Gastroesophageal sphincter (tissue), 4 donors: ENCODE results near the gene SF3A2. TPM values are rescaled to one million over a fixed set of nuclear protein-coding genes. Genes with fewer than 3 reads are reported as not detected.

ENCODE experiments used
- ATAC-seq: fragments of 150-250 bp; one replicate; pipeline ENCODE4 v1.9.1; 2016; ENCODE audit warnings: mild to moderate bottlenecking, moderate library complexity
- H3K27ac ChIP-seq, 4 donors: fragments of 200-600 bp; sonication (generic) in 3 of 4; 1 replicate in 3 of 4; 2 replicates in 1 of 4; pipeline ENCODE4 v1.5.1; 2016 to 2019
- H3K27me3 ChIP-seq: fragments of 200-600 bp; sonication (generic); one replicate; pipeline ENCODE4 v1.5.1; 2019
- H3K36me3 ChIP-seq, 2 donors: fragments of 200-600 bp; sonication (generic); one replicate each; pipeline ENCODE4 v1.5.1; 2019; ENCODE audit warnings: control low read depth in 1 of 2
- H3K4me1 ChIP-seq, 3 donors: fragments of 200-600 bp; sonication (generic); 1 replicate in 2 of 3; 2 replicates in 1 of 3; pipeline ENCODE4 v1.5.1; 2016 to 2019; ENCODE audit warnings: control low read depth in 2 of 3
- H3K4me3 ChIP-seq, 2 donors: fragments of 200-600 bp; sonication (generic); one replicate each; pipeline ENCODE4 v1.5.1; 2019; ENCODE audit warnings: mild to moderate bottlenecking in 1 of 2, moderate library complexity in 1 of 2
- H3K9me3 ChIP-seq, 3 donors: fragments of 200-600 bp; sonication (generic); one replicate each; pipeline ENCODE4 v1.5.1; 2017 to 2019; ENCODE audit warnings: control low read depth in 2 of 3
- EP300 ChIP-seq: sonication (generic); formaldehyde crosslinking; IDR thresholded peaks from one replicate; pipeline ENCODE4 v1.6.1; 2017; ENCODE audit warnings: antibody characterized with exemption, mild to moderate bottlenecking
- POLR2A ChIP-seq, 2 donors: fragments of 450-650 bp; IDR thresholded peaks; one replicate each; pipeline ENCODE4 v1.6.1; 2017; ENCODE audit warnings: antibody characterized with exemption in 2 of 2, mild to moderate bottlenecking in 2 of 2, moderate library complexity in 1 of 2
- POLR2AphosphoS5 ChIP-seq: sonication (generic); formaldehyde crosslinking; IDR thresholded peaks from one replicate; pipeline ENCODE4 v1.6.1; 2017; ENCODE audit warnings: antibody characterized with exemption
- WGBS, 2 donors: methylation state at CpG; one replicate each; pipeline ENCODE4 v1.1.5; 2018; ENCODE audit warnings: low coverage in 1 of 2; 5-methylcytosine and 5-hydroxymethylcytosine counted together
- total RNA-seq, 4 donors: library from RNA; depleted of rRNA; stranded (reverse); fragments of >200 nt; gene quantifications; one replicate each; pipeline ENCODE4 v1.1.0, GENCODE V29; 2016
- TF ChIP-seq, protein P1 (sequence below), 4 experiments: fragments of 200-600 bp in 2 of 4; fragments of 450-650 bp in 2 of 4; sonication (generic) in 1 of 4; IDR thresholded peaks; one replicate each; pipeline ENCODE4 v1.5.1; 2017 to 2019; ENCODE audit warnings: antibody characterized with exemption in 4 of 4, mild to moderate bottlenecking in 2 of 4, moderate library complexity in 2 of 4

The SF3A2 gene
- total RNA-seq, 4 donors from 2014 or later = 27.5 to 40.3 (median 37.4) TPM

DNA sequence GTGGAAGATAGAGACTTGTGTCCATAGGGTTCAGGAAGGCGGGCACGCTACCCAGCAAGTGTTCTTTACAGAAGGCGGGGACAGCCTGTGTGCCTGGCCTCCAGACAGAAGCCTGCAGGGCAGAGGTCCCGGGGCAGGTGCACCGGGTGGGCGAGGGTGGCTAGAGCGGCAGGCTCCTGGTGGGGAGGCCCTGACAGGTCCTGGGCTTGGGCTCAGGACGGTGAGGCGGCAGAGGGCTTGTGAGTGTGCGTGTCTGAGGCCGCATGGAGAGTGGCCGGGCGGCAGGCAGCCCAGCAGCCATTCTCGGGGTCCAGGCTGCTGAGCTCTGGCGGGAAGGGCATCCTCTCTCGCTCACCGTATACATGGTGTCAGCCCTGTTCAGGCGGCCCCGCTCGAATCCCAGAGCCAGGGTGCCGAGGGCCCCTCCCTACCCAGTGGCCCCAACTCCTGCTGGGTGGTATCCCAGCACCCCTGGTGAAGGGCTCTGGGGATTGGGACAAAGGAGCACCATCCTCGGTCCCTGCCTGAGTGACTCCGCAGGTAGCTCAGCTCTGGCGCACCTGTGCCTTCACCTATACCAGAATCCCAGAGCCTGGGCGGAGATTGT lies 9.5 kb downstream of the SF3A2 start:
- H3K9me3 ChIP-seq = no peaks in the 10 kb centered on the region
- H3K27ac ChIP-seq = no peak overlapping the region
- TF ChIP-seq POLR2A (IDR thresholded peaks at IDR 0.05) (no peak), POLR2AphosphoS5 (no peak), EP300 (no peak)
- TF ChIP-seq, protein P1, sequence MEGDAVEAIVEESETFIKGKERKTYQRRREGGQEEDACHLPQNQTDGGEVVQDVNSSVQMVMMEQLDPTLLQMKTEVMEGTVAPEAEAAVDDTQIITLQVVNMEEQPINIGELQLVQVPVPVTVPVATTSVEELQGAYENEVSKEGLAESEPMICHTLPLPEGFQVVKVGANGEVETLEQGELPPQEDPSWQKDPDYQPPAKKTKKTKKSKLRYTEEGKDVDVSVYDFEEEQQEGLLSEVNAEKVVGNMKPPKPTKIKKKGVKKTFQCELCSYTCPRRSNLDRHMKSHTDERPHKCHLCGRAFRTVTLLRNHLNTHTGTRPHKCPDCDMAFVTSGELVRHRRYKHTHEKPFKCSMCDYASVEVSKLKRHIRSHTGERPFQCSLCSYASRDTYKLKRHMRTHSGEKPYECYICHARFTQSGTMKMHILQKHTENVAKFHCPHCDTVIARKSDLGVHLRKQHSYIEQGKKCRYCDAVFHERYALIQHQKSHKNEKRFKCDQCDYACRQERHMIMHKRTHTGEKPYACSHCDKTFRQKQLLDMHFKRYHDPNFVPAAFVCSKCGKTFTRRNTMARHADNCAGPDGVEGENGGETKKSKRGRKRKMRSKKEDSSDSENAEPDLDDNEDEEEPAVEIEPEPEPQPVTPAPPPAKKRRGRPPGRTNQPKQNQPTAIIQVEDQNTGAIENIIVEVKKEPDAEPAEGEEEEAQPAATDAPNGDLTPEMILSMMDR (IDR thresholded peaks at IDR 0.05) = no peak
- H3K36me3 ChIP-seq = peaks cover 0 to 68% of the 10 kb centered on the region in 2 donors
- H3K4me1 ChIP-seq = peaks cover 0 to 62% (median 20%) of the 10 kb centered on the region in 3 donors
- no peak for ATAC-seq
- peaks cover 20% of the 10 kb centered on the region for H3K27me3 ChIP-seq
- no peak overlapping the region for H3K4me3 ChIP-seq
- 90 to 100% methylated on average over 1 to 2 of the region's 25 CpGs for WGBS, 2 donors

DNA sequence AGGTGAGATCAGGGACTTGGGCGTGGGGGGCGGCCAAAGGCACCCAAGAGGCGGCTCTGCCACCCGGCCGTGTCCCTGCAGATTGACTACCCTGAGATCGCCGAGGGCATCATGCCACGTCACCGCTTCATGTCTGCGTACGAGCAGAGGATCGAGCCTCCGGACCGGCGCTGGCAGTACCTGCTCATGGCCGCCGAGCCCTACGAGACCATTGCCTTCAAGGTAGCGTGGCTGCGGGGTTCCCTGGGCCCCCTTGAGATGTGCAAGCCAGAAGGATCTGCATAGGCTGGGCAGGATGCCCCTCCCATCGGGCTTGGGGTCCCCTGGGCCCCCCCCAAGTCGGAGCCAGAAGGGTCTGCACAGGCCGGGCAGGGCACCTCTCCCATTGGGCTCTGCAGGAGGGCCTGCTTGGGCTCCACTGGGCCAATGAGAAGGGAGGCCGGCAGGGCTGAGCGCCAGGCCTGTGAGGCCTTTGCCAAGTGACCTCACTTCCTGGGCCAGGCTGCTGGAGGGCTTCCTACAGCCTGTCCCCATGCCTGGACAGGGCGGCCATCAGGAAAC lies 10.3 kb downstream of the SF3A2 start:
- Histone ChIP-seq H3K4me3 (no peak overlapping the region), H3K27ac (no peak overlapping the region), H3K9me3 (no peaks in the 10 kb centered on the region), H3K36me3 (peaks cover 0 to 68% of the 10 kb centered on the region in 2 donors), H3K4me1 (peaks cover 0 to 62% (median 20%) of the 10 kb centered on the region in 3 donors), H3K27me3 (peaks cover 28% of the 10 kb centered on the region)
- TF ChIP-seq POLR2AphosphoS5 = no peak
- no peak for TF ChIP-seq POLR2A (IDR thresholded peaks at IDR 0.05)
- no peak for TF ChIP-seq EP300
- TF ChIP-seq, protein P1 (IDR thresholded peaks at IDR 0.05) = no peak
- ATAC-seq = no peak
- WGBS, 2 donors = no CpG with 5 or more reads among the region's 26 CpGs

DNA sequence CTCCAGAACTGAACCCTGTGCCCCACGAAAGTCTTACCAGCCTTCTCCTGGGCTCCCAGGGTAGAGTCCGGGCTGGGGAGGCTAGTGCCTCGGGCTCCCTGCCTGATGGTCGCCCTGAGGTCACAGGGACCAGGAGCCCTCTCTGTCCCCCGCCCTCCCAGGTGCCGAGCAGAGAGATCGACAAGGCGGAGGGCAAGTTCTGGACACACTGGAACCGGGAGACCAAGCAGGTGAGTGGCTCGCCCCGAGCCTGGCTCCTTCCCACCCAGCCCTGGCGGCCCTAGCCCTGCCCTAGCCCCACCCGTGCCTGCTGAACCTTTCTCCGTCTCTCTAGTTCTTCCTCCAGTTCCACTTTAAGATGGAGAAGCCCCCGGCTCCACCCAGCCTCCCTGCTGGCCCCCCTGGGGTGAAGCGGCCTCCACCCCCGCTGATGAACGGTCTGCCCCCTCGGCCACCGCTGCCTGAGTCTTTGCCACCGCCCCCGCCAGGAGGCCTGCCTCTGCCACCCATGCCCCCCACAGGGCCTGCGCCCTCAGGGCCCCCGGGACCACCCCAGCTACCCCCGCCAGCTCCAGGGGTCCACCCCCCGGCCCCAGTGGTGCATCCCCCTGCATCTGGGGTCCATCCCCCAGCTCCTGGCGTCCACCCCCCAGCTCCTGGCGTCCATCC lies 10.9 kb downstream of the SF3A2 start:
- Histone ChIP-seq H3K4me3 (no peak overlapping the region), H3K4me1 (peaks cover 0 to 62% (median 23%) of the 10 kb centered on the region in 3 donors), H3K27me3 (peaks cover 35% of the 10 kb centered on the region), H3K27ac (no peak overlapping the region), H3K36me3 (peaks cover 0 to 68% of the 10 kb centered on the region in 2 donors), H3K9me3 (no peaks in the 10 kb centered on the region)
- TF ChIP-seq POLR2AphosphoS5 = no peak
- no peak for TF ChIP-seq EP300
- TF ChIP-seq, protein P1 (IDR thresholded peaks at IDR 0.05) = no peak
- TF ChIP-seq POLR2A (IDR thresholded peaks at IDR 0.05) = no peak
- no CpG with 5 or more reads among the region's 28 CpGs for WGBS, 2 donors
- ATAC-seq = no peak

DNA sequence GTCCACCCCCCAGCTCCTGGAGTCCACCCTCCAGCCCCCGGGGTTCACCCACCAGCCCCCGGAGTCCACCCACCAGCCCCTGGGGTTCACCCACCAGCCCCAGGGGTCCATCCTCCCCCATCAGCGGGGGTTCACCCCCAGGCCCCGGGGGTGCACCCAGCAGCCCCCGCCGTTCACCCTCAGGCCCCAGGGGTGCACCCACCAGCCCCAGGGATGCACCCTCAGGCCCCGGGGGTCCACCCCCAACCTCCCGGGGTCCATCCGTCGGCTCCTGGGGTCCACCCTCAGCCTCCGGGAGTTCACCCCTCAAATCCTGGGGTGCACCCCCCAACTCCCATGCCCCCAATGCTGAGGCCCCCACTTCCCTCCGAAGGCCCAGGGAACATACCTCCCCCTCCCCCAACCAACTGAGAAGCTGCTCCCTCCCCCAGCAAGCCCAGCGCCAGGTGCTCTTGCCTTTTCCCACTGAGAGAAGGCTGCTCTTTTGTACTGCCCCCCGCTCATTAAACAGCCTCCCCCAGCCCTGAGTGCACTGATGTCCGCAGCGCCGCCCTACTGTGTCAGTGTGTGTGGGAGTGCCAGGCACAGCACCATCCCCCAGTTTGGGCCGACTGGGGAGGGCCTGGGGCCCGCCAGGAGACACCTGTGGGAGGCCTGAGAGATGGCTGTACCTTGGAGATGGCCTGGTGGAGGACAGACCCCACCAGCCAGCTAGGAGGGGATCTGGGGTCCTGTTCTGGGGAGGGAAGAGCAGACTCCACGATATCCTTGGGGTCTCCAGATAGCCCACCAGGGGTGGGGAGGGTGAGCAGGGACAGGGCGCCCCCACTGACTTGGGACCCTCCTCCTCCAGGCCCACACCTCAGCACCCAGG lies 11.7 kb downstream of the SF3A2 start:
- H3K4me3 ChIP-seq = no peak overlapping the region
- peaks cover 0 to 64% of the 10 kb centered on the region in 2 donors for H3K36me3 ChIP-seq
- peaks cover 43% of the 10 kb centered on the region for H3K27me3 ChIP-seq
- TF ChIP-seq, protein P1 (IDR thresholded peaks at IDR 0.05) = no peak
- TF ChIP-seq EP300 = no peak
- no peak for TF ChIP-seq POLR2A (IDR thresholded peaks at IDR 0.05)
- TF ChIP-seq POLR2AphosphoS5 = no peak
- no CpG with 5 or more reads among the region's 21 CpGs for WGBS, 2 donors
- no peaks in the 10 kb centered on the region for H3K9me3 ChIP-seq
- H3K4me1 ChIP-seq = peaks cover 0 to 62% (median 31%) of the 10 kb centered on the region in 3 donors
- no peak overlapping the region for H3K27ac ChIP-seq
- ATAC-seq = no peak
